NCI-H82 (cell line): Measurements from ENCODE around the gene CYB5D1.
"Not testable (repeated sequence)": the region's sequence is repeated elsewhere in the genome, so short reads cannot be mapped to it uniquely, and the experiment has no call there.

Experiments used
- DNase-seq: peaks from one replicate; lab custom pipeline; 2025; lab: John Stamatoyannopoulos, UW

Gene CYB5D1

GRCh38 chr17:7857713-7858521, at the start of gene CYB5D1:
Gene CYB5D1 (plus strand): TSS chr17:7858003. CDS start chr17:7858135, 132 bp downstream.
- peak; percentile 99 for DNase-seq

GRCh38 chr17:7809086-7809790, 48.6 kb upstream of the CYB5D1 start:
- DNase-seq = no peak

- not testable (repeated sequence) for DNase-seq
Observed at GRCh38 chr17:7809791-7810343, 47.9 kb upstream of the CYB5D1 start.

GRCh38 chr17:7811251-7811650, 46.6 kb upstream of the CYB5D1 start:
- no peak for DNase-seq

- DNase-seq = no peak
Observed at GRCh38 chr17:7814969-7815368, 42.8 kb upstream of the CYB5D1 start.

GRCh38 chr17:7816926-7817642, 40.7 kb upstream of the CYB5D1 start:
- DNase-seq = no peak

- no peak for DNase-seq
Observed at GRCh38 chr17:7817643-7817964, 40.2 kb upstream of the CYB5D1 start.

GRCh38 chr17:7818026-7818425, 39.8 kb upstream of the CYB5D1 start:
- no peak for DNase-seq

- no peak for DNase-seq
Observed at GRCh38 chr17:7818746-7819645, 38.8 kb upstream of the CYB5D1 start.

GRCh38 chr17:7820231-7820630, 37.6 kb upstream of the CYB5D1 start:
- no peak for DNase-seq

GRCh38 chr17:7822126-7822525, 35.7 kb upstream of the CYB5D1 start:
- no peak for DNase-seq

GRCh38 chr17:7823581-7824001, 34.2 kb upstream of the CYB5D1 start:
- DNase-seq = no peak

- peak; percentile 84 for DNase-seq
Observed at GRCh38 chr17:7824021-7824924, 33.5 kb upstream of the CYB5D1 start.

- DNase-seq = peak; percentile 93
Observed at GRCh38 chr17:7825206-7825990, 32.4 kb upstream of the CYB5D1 start.

GRCh38 chr17:7830616-7831015, 27.2 kb upstream of the CYB5D1 start:
- DNase-seq = no peak

- DNase-seq = no peak
Observed at GRCh38 chr17:7831233-7831632, 26.6 kb upstream of the CYB5D1 start.

GRCh38 chr17:7832431-7832830, 25.4 kb upstream of the CYB5D1 start:
- DNase-seq = no peak

- no peak for DNase-seq
Observed at GRCh38 chr17:7833011-7833794, 24.6 kb upstream of the CYB5D1 start.
